Uterus (tissue), 4 donors: ENCODE results near the gene MAP1LC3A. TPM values are rescaled to one million over a fixed set of nuclear protein-coding genes. Genes with fewer than 3 reads are reported as not detected.
A peak's percentile ranks its signal among the peaks of the same experiment; 100 is the strongest.

Source experiments
- DNase-seq, 2 donors: peaks; one replicate each; pipeline ENCODE4 v3.0.0-alpha.2; 2019 to 2020
- H3K27ac ChIP-seq, 2 donors: fragments of 200-600 bp; sonication (generic); 1 replicate in 1 of 2; 2 replicates in 1 of 2; pipeline ENCODE4 v1.5.1; 2016 to 2018
- H3K27me3 ChIP-seq, 2 donors: fragments of 200-600 bp; sonication (generic); one replicate each; pipeline ENCODE4 v1.5.1; 2018 to 2019; ENCODE audit warnings: control low read depth in 1 of 2
- H3K36me3 ChIP-seq, 2 donors: fragments of 200-600 bp; sonication (generic); one replicate each; pipeline ENCODE4 v1.5.1; 2019; ENCODE audit warnings: control low read depth in 1 of 2
- H3K4me1 ChIP-seq, 2 donors: fragments of 200-600 bp; sonication (generic); one replicate each; pipeline ENCODE4 v1.5.1; 2018 to 2019; ENCODE audit warnings: control low read depth in 1 of 2
- H3K4me3 ChIP-seq, 2 donors: fragments of 200-600 bp; sonication (generic); 1 replicate in 1 of 2; 2 replicates in 1 of 2; pipeline ENCODE4 v1.5.1; 2018 to 2019; ENCODE audit warnings: mild to moderate bottlenecking in 1 of 2
- H3K9me3 ChIP-seq, 2 donors: fragments of 200-600 bp; sonication (generic); one replicate each; pipeline ENCODE4 v1.5.1; 2019; ENCODE audit warnings: control low read depth in 1 of 2
- CTCF ChIP-seq, 4 experiments: fragments of 200-600 bp in 2 of 4; fragments of 450-650 bp in 2 of 4; sonication (generic) in 2 of 4; IDR thresholded peaks; one replicate each; pipeline ENCODE4 v1.5.1; 2016 to 2019; ENCODE audit warnings: antibody characterized with exemption in 4 of 4, mild to moderate bottlenecking in 2 of 4, moderate library complexity in 1 of 4
- POLR2A ChIP-seq, 2 donors: fragments of 450-650 bp; IDR thresholded peaks; one replicate each; pipeline ENCODE4 v1.6.1; 2016; ENCODE audit warnings: antibody characterized with exemption in 2 of 2, mild to moderate bottlenecking in 1 of 2, moderate library complexity in 1 of 2
- intact Hi-C: fragments of 100-400 bp; cut with DNase I; formaldehyde crosslinking; loops from one replicate; pipeline ENCODE4 v1.15.1; 2023; ENCODE audit warnings: low total_unique reads
- total RNA-seq, 4 donors: library from RNA; depleted of rRNA in 3 of 4; stranded (reverse); fragments of >200 nt in 3 of 4; gene quantifications; one replicate each; pipeline versions ENCODE4 v1.1.0 to v1.2.4, GENCODE V29; 2014 to 2023
- donor health status: DM: yes; HTN: yes; CAD: no.

The MAP1LC3A gene
- total RNA-seq, 4 donors from 2014 or later = 6.7 to 57.1 (median 20.0) TPM

GRCh38 chr20:34537651-34538050 is 20.9 kb upstream of the MAP1LC3A start:
- H3K36me3 ChIP-seq = no peaks in the 10 kb centered on the region

GRCh38 chr20:34538671-34539123 is 19.8 kb upstream of the MAP1LC3A start:
- TF ChIP-seq CTCF (IDR thresholded peaks at IDR 0.05) = peak; percentile 48 to 62 (median 54)
- no peak for TF ChIP-seq POLR2A (IDR thresholded peaks at IDR 0.05)
- Histone ChIP-seq H3K27me3 (no peaks in the 10 kb centered on the region), H3K27ac (no peak overlapping the region), H3K4me3 (no peak overlapping the region), H3K4me1 (no peaks in the 10 kb centered on the region), H3K9me3 (no peaks in the 10 kb centered on the region), H3K36me3 (no peaks in the 10 kb centered on the region)
- peak; percentile 31 to 33 for DNase-seq
- intact Hi-C loops = no loop called here

More at GRCh38 chr20:34537651-34538050, 20.9 kb upstream of the MAP1LC3A start:
- Histone ChIP-seq H3K4me3 (no peak overlapping the region), H3K27me3 (no peaks in the 10 kb centered on the region), H3K27ac (no peak overlapping the region), H3K4me1 (no peaks in the 10 kb centered on the region), H3K9me3 (no peaks in the 10 kb centered on the region)
- intact Hi-C loops = no loop called here
- TF ChIP-seq POLR2A (IDR thresholded peaks at IDR 0.05) (no peak), CTCF (IDR thresholded peaks at IDR 0.05) (no peak)
- no peak for DNase-seq

- DNase-seq = no peak
- TF ChIP-seq CTCF (IDR thresholded peaks at IDR 0.05) = no peak
- H3K27ac ChIP-seq = no peak overlapping the region
- H3K4me3 ChIP-seq = no peak overlapping the region
- no peaks in the 10 kb centered on the region for H3K9me3 ChIP-seq
- no peaks in the 10 kb centered on the region for H3K4me1 ChIP-seq
- no peaks in the 10 kb centered on the region for H3K36me3 ChIP-seq
- H3K27me3 ChIP-seq = no peaks in the 10 kb centered on the region
- intact Hi-C loops = no loop called here
Observed at GRCh38 chr20:34539756-34540155, 18.8 kb upstream of the MAP1LC3A start.

- H3K36me3 ChIP-seq = no peaks in the 10 kb centered on the region
- H3K9me3 ChIP-seq = no peaks in the 10 kb centered on the region
- no peaks in the 10 kb centered on the region for H3K27me3 ChIP-seq
- TF ChIP-seq CTCF (IDR thresholded peaks at IDR 0.05) (no peak), POLR2A (IDR thresholded peaks at IDR 0.05) (no peak)
- H3K27ac ChIP-seq = no peak overlapping the region
- H3K4me3 ChIP-seq = no peak overlapping the region
- DNase-seq = no peak
- no peaks in the 10 kb centered on the region for H3K4me1 ChIP-seq
- intact Hi-C loops = no loop called here
Observed at GRCh38 chr20:34540596-34541263, 17.8 kb upstream of the MAP1LC3A start.

- intact Hi-C loops = no loop called here
- Histone ChIP-seq H3K4me3 (no peak overlapping the region), H3K4me1 (no peaks in the 10 kb centered on the region), H3K27me3 (no peaks in the 10 kb centered on the region), H3K36me3 (no peaks in the 10 kb centered on the region), H3K9me3 (no peaks in the 10 kb centered on the region), H3K27ac (no peak overlapping the region)
- no peak for TF ChIP-seq POLR2A (IDR thresholded peaks at IDR 0.05)
- no peak for DNase-seq
Observed at GRCh38 chr20:34541264-34541901, 17.1 kb upstream of the MAP1LC3A start.
